AG08395 (cell line): Measurements from ENCODE around the gene DDX46.
"Not testable (repeated sequence)": the region's sequence is repeated elsewhere in the genome, so short reads cannot be mapped to it uniquely, and the experiment has no call there.

ENCODE experiments used
- DNase-seq: peaks from one replicate; pipeline ENCODE4 v3.0.0; 2012; ENCODE audit warnings: mixed read lengths, low spot score

DDX46 gene

DNA sequence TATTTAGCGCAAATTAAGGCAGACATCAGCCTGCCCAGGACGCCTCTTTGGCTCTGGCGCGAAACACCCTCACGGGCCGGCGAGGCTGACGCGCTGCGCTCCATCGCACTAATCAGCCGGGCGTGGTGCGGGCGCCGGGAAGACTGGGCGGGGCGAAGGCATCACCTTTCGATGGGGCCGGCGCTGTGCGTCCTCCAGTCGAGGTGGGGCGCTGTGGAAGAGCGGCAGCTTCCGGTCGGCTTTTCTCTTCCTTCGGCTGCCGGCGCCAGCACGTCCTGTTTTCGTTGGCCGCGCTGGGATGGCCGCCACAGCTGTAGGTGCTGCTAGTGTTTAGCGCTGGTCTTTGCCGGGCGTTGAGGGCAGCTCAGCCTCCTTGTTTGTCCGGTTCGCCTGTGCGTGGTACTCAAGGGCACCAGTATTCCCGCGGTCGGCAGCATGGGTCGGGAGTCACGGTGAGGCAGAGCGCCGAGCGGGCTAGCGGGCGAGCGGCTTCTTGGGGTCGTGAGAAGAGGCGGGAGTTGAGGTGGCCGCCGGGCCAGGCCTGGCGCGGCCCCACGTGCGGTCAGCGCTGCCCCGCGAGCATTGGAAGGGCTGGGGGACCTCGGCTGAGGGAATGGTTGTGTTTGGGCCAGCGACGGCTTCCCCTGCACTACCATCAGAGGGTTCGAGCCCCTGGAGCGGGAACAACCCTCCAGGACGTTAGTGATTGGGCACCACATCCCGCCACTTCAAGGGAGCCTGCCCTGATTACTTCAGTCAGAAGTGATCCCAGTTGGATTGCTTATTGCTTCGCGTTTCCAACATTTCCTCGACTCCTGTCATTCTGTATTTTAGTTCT lies at the start of gene DDX46:
TSS of gene DDX46 (plus strand) at position 276 of the 838 bp plus-strand sequence. CDS start at position 436, 160 bp downstream.
- peak; percentile 96 for DNase-seq

GRCh38 chr5:134714120-134714519 lies 44.5 kb upstream of the DDX46 start:
- no peak for DNase-seq

DNA sequence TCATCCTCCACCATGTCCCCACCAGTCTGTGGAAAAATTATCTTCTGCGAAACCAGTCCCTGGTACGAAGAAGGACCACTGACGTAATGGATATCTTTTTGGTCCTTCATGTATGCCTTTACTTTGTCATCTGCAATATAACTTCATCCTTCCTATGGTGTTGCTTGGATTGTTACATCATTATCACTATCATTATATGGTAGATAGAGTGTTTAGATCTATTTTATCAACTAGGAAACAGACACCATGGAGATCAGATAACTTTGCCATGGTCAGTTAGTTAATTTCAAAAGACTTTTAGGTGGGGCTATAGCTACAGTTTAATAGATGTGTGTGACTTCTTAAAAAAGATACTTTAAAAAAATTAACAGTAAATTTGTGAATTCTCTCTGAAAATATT lies 44.0 kb upstream of the DDX46 start:
- no peak for DNase-seq

GRCh38 chr5:134715466-134715865 lies 43.1 kb upstream of the DDX46 start:
- DNase-seq = not testable (repeated sequence)

- no peak for DNase-seq
Observed at GRCh38 chr5:134724872-134725271, 33.7 kb upstream of the DDX46 start.

GRCh38 chr5:134732819-134733218 lies 25.8 kb upstream of the DDX46 start:
- no peak for DNase-seq

DNA sequence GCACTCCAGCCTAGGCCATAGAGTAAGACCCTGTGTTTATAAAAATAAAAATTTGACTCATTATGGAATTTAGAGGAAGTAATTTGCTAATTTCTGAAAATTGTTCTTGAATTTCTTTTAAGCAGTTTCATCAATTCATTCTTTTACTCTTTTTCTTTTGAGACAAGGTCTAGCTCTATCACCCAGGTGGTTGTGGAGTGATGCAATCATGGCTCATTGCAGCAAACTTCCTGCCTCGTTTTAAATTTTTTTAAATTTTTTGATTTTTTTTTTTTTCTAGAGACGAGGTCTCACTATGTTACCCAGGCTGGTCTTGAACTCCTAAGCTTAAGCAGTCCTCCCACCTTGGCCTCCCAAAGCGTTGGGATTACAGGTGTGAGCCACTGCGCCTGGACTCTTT lies 23.3 kb upstream of the DDX46 start:
- no peak for DNase-seq

- no peak for DNase-seq
Observed at GRCh38 chr5:134736173-134736812, 22.3 kb upstream of the DDX46 start.

GRCh38 chr5:134738133-134738962 lies 20.2 kb upstream of the DDX46 start, which contains the start of gene CAMLG:
Gene CAMLG (plus strand): TSS chr5:134738548. CDS start chr5:134738621, 73 bp downstream.
- peak; percentile 95 for DNase-seq

- peak; percentile 44 for DNase-seq
Observed at GRCh38 chr5:134738963-134739661, 19.5 kb upstream of the DDX46 start.

DNA sequence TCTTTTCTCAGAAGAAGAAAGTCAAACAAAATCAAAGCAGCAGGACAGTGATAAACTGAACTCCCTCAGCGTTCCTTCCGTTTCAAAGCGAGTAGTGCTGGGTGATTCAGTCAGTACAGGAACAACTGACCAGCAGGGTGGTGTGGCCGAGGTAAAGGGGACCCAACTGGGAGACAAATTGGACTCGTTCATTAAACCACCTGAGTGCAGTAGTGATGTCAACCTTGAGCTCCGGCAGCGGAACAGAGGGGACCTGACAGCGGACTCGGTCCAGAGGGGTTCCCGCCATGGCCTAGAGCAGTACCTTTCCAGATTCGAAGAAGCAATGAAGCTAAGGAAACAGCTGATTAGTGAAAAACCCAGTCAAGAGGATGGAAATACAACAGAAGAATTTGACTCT lies 17.5 kb upstream of the DDX46 start:
- no peak for DNase-seq

GRCh38 chr5:134742134-134742533 lies 16.4 kb upstream of the DDX46 start:
- DNase-seq = no peak

GRCh38 chr5:134749415-134749814 lies 9.2 kb upstream of the DDX46 start:
- DNase-seq = no peak

DNA sequence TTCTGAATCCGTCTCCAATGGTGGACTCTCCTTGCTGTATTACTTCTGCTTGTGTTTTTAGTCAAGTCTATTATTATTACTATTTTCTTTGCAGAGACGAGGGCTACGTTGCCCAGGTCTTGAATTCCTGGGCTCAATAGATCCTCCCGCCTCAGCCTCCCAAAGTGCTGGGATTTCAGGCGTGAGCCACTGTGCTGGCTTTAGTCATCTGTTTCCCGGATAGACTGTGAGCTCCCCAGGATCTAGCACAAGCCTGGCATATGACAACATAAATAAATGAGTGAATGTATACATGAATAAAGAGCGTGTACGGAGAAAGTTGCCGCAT lies 439 bp upstream of the DDX46 start:
- DNase-seq = no peak

DNA sequence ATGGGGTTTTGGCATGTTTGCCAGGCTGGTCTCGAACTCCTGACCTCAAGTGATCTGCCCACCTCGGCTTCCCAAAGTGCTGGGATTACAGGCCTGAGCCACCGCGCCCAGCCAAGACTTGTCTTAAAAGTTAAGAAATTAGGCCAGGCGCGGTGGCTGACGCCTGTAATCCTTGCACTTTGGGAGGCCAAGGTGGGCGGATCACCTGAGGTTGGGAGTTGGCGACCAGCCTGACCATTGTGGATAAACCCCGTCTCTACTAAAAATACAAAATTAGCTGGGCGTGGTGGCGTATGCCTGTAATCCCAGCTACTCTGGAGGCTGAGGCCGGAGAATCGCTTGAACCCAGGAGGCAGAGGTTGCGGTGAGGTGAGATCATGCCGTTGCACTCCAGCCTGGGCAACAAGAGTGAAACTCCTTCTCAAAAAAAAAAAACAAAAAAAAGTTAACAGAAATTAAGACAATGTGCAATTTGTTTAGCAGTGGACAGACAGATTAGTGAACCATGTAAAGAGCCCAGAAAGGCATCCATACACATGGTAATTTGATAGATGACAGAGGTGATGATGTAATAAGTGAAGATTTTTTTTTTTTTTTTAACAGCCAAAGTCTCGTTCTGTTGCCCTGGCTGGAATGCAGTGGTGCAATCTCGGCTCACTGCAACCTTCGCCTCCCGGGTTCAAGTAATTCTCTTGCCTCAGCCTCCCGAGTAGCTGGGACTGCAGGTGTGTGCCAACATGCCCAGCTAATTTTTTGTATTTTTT lies 9.1 kb downstream of the DDX46 start:
- not testable (repeated sequence) for DNase-seq

DNA sequence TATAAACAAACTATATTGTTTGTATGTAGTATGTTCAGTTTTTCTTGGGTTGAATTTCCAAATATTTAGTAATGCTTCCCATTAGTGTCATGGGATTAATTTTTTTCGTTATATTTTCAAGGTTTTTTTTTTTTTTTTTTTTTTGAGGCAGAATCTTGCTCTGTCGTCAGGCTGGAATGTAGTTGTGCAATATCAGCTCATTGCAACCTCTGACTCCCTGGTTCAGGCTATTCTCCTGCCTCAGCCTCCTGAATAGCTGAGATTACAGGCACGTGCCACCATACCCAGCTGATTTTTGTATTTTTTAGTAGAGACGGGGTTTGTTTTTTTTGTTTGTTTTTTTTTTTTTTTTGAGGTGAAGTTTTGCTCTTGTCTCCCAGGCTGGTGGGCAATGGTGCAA lies 10.6 kb downstream of the DDX46 start:
- no peak for DNase-seq

- DNase-seq = no peak
Observed at GRCh38 chr5:134772461-134773125, 14.0 kb downstream of the DDX46 start.

DNA sequence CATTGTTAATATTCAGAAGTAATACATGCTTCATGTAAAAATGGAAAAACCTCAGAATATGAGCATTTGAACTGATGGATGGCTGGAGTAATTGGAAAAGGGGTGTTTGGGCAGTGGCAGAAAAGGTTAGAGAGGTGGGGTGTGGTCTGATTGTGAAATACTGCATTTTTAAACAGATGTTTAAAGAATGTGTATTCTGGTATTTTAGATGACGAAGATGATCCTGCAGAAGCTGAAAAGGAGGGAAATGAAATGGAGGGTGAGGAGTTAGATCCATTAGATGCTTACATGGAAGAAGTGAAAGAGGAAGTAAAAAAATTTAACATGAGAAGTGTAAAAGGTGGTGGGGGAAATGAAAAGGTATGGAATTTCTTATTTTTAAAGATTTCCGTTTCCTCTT lies 18.8 kb downstream of the DDX46 start:
- no peak for DNase-seq

- no peak for DNase-seq
Observed at GRCh38 chr5:134784241-134784920, 25.8 kb downstream of the DDX46 start.
